GM19372 (cell line): ENCODE results near the gene DPH5.
"Not testable (repeated sequence)": the region's sequence is repeated elsewhere in the genome, so short reads cannot be mapped to it uniquely, and the experiment has no call there.

Experiments
- ATAC-seq: cut with Tn5 transposase; IDR thresholded peaks from one replicate; pipeline ENCODE4 v1.9.1; 2021; ENCODE audit warnings: mild to moderate bottlenecking, low read depth, moderate library complexity; ENCODE audit not compliant: unreplicated experiment

The DPH5 gene

DNA sequence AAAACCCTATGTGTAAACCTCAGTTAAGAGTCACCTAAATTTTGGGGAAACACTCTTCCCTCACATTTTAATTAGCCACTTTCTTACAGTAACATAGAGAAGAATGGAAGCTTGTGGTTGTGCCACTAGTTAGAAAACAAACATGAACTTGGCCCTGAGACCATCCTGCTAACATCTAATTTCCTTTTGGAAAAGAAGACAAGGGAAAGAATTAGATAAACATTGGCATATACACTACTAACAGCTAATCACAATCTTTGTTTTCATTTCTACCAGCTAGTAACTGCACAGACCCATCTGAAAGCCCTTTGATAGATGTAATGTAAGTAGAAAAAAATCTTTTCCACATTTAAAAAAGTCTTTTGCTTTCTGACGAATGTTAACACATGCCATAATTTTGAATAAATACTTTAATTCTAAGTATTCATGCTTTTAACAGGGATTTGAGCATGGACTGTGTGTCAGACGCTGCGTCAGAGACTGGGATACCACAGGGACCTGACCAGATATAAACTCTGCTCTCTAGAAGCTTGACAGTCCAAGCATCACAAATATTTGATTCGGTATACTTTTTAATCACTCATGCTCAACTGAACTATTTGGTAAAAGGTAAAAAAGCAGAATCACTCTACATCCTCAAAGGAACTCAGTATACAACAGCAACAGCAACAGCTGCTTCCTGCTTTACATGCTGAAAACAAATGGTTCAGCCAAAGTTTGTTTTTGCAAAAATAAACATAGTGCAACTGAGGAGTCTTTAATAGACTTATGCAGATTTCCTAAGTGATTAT is 30.2 kb downstream of the DPH5 start:
- no peak for ATAC-seq

DNA sequence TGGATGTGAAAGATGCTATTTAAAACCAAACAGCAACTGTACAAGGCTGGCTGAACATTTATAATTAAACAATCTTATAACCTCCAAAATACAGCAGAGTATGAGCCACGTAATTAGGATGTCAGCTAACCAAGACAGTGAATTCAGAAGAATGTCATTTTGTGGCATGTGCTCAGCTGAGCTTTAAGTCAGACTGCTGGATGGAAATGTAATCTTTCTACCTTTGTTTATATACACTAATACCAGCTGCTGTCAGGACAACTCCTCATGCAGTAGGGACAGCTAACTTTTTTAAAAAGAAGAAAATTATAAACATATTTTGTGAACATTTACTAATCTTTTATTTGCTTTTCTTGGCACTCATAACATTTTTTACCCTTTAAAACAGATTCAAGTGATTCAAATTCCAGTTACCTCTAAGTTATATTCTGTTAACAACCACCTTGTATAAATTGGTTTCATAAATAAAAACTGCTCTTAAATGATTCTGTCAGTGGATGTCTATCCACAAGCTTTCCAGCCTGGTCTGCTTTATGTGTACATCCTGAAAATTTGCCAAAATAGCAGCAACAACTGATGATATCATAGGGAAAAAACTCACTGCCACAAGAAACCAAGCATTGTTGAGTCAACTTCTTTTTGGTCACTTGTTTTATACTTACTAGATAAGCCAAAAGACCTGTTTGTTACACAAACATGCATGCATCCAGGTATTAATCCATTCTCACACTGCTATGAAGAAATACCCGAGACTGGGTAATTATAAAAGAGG is 36.1 kb downstream of the DPH5 start:
- ATAC-seq = no peak

DNA sequence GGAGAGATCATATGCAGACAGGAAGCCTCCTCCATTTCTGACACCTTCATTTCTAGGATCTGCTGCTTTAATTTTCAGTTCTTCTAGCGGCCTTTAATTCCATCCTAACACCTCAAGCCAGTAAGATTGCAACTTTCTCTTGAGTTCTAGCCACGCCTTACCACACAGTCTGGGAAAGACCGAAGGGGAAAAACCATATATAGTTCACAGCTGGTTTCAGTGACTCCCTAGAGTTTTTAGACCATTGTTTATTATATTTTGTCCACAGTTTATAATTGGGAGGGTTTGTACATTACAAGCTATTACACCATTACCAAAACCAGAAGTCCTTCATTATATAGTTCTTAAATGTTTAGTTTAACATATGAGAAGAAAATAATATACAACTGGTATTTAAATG is 37.5 kb downstream of the DPH5 start:
- ATAC-seq = no peak

DNA sequence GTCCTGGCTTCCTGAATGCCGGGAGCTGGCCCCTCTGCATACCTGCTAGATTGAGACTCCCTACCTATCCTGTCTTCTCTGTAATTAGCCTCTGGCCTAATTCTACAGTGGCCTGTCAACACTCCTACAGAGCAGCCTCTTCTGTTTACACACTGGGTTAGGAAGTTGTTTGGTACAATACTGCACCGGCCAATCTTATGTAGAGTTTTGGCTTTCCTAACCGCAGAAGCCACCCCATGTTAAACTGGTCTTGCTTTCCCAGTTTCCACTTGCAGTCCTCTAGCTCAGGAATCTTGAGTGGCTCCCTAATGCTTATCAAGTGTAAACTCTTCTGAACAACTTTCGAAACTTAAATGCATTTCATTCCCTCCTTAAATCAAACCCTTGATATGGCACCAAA is 42.8 kb downstream of the DPH5 start:
- ATAC-seq = no peak

DNA sequence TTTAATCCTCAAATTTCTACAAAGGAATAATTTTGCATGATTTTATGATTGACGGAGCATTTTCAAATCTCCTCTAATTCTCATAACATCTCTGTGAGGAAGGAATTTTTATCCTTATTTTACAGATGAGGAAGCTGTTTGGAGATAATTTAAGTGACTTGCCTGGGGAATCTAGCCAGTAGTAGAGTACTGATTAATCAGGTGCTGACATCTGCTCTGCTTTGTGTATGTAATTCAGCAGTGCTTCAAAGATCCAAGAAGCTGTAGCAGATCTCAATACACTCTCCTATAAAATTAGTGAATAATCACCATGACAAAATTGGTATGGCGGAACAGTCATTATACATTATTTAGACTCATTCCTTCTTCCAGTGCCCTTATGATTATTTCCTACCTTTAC is 46.0 kb downstream of the DPH5 start:
- no peak for ATAC-seq

DNA sequence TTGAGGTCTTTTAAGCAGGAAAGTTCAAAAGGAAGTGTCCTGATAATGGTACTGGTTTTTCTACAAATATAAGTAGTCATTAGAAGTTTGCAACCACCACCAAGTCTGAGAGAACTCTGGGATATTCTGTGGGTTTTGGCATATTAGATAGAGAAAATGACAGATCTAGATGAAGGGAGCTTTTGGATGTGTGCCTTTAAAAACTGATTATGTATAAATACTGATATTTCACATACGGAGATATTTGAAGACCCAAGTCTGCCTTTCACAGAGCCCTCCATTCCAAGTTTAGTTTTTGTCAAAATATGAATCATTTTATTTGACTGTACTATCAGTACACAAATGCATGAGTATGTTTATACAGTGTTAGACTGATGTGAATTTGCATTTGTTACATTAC is 48.6 kb downstream of the DPH5 start:
- no peak for ATAC-seq

DNA sequence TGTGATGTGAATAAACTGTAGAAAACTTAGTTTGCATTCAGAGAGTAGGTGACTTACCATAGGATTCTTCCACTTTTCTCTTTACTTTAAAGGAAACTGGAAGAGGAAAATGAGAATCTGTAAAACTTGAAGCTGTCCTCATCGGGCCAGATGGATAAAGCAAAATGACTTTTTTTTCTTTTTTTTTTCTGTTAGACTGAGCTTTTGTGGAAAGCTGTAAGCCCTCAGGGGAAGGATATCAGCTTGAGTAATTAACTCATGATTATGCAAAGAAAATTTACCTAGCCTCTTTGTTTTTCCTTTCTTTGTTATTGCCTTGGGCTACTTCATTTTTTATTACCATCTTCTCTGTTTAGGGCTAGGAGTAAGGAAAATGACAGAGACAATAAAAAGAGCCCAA is 53.4 kb downstream of the DPH5 start:
- no peak for ATAC-seq

DNA sequence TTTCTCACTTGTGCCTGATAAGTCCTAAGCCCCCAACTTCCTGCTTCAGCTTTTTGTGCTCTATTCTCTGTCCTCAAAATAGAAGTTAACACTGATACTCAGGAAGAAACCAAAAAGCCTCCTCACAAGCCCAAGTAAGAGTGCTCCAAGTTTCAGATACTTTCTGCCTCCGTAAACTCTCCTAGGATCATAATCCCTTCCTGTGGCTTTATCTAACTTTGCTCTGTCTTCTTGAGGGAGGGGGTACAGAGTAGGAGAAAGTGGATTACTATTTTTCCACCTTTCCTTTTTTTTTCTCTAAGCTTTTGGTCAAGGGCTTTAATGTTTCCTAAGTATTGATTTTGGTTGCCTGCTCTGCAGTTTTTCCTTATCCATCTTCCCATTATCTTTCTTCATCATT is 54.6 kb downstream of the DPH5 start:
- ATAC-seq = no peak

DNA sequence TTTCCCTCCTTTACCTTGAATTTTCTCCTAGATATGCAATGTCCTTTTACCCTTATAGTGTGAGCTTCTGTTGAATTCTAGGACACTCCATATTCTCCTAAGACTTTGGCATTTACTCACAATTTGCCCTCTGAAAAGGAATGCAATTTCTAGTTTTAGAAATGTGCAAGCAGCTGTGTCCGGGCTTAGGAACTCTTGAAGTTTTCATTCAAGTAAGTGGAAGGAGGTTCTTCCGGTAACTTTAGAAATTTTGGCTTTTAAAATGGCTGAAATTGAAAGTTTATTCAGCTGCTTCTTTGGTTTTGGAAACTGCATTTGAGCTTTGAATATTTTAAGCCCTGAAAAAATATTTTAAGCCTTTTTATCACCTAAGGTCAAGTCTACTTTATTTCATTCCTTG is 56.3 kb downstream of the DPH5 start:
- no peak for ATAC-seq

DNA sequence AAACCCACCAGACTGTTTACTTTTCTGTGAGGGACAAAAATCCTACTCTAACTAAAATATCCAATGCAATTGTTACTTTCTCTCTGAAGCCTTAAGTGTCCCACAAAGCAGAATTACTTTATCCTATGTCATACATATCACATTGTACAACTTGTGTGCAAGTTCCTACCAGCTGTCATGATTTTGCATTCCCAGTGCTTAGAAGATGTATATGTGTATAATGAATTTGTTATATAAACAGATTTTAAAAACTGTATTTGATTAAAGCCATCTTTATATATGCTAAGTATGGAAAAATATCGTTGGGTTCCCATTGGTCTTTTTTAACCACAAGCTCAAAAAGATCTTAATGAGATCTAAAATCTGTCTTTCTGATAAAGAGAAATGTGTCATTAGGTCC is 57.0 kb downstream of the DPH5 start:
- ATAC-seq = no peak

DNA sequence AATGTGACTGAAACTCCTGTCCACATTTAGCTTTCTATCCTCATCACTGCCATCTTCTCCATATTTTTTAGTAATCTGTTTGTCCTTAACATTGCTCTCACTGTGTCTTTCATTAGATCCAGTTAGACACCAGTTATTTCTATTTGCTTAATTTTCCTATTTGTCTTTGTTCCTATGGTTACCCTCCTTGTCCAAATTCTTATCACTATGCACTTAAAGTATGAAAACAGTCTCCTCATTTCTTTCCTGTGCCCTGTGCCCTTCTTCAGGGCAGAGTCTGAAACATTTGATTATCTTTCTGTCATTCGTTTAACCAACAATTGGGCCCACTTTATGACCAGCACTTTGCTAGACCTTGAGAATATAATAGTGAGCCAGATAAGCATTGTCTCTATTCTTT is 65.5 kb downstream of the DPH5 start:
- ATAC-seq = no peak

DNA sequence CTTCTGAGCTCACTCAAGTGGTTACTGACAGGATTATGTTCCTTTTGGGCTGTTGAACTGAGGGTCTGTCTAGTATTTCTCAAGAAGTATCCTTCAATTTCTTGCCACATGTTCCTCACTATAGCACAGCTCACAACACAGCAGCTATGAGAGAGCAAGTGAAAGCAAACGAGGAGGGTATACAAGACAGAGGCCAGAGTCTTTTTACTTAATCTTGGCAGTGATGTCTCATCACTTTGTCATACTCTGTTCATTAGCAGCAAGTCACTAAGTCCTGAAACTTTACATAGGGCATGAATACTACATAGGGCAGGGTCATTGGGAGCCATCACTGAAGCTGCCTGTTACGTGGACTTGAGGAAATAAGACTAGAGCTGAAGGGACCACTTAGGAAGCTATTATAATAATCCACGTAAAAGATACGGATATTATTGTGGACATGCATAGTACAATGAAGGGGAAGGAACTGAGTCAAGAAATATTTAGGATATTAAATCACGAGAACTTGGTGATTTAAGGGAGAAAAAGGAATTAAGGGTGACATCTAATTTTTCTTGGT is 66.0 kb downstream of the DPH5 start:
- ATAC-seq = no peak

DNA sequence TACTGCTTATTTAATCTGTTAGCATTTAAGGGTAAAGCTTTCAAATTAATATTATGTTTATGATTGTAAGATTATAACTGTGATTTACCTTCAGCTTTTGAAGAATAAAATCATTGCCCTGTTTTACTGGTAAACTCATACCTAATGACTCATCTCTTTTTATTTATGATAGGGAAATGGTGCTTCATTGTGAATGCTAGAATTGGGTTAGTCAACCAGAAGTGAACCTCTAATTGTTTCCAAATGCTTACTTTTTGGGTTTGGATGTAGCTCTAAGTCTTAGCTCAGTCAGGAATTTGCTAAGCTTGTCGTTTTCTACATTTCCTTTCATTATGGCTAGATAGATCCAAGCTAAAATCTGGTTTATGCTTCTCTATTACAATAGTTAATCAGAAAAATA is 70.3 kb downstream of the DPH5 start:
- ATAC-seq = no peak

DNA sequence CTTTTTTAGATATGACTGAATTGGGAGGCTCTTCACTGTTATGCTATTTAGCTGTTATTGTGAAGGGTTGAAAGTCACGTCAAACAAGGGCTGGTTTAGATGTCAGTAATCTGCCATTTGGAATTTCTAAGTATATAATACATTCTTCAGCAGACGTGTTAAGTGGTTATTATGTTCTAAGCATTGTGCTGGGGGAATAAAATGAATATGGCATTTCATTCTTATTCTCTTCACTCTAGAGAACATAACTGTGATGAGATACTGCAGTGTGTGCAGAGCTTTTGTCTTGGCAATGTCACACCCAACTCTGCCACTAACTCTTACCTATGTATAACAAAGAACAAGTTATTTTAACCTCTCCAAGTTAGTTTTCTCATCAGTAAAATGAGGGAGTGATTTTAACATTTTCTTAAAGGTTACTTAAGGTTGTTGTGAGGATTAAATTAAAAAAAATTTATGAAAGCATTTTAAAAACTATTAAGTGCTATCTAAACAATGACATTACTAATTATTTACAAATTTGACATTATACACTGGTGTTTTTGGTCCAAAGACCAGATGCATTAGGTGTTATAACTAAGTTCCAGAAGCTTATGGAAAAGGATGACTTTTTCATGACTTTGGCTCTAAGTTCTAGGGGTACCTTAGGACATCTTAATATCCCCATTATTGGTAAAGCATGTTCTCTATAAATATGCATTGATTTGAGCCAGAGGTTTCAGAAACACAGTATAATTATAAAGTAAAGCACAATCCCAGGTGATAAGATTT is 71.4 kb downstream of the DPH5 start:
- no peak for ATAC-seq

DNA sequence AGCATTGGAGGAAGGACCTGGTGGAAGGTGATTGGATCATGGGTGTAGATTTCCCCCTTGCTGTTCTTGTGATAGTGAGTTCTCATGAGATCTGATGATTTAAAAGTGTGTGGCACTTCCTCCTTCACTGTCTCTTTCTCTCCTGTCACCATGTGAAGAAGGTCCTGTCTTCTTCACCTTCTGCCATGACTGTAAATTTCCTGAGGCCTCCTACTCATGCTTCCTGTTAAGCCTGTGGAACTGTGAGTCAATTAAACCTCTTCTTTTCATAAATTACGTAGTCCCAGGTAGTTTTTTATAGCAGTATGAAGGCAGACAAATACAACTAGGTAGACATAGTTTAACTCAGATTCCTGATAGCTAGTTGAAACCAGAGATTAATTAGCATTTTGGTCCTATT is 72.6 kb downstream of the DPH5 start:
- ATAC-seq = not testable (repeated sequence)

DNA sequence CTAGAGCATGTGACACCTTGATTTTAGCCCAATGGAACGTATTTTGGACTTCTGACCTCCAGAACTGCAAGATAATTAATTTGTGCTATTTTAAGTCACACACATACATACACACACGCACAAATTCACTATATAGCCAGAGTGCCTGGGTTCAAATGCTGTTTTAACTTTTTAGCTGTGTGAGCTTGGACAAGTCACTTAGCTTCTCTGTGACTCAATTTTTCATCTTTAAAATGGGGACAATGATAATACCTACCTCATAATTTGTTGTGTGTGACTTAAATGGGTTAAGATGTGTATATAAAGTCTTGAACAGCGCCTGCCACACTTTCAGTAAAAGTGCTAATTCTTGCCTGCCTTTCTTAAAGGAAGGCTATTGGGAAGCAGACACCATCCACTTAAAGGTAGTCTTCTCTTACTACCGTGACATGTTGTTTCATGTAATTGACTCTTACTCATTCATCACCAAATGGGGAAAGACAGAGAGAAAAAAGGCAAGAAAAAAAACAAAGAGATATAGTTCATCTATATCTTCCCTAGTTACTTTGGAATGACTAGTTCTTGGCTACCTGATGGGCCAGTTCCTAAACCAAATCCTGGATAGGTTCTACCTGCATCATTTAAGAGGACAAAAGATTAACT is 73.4 kb downstream of the DPH5 start:
- no peak for ATAC-seq

DNA sequence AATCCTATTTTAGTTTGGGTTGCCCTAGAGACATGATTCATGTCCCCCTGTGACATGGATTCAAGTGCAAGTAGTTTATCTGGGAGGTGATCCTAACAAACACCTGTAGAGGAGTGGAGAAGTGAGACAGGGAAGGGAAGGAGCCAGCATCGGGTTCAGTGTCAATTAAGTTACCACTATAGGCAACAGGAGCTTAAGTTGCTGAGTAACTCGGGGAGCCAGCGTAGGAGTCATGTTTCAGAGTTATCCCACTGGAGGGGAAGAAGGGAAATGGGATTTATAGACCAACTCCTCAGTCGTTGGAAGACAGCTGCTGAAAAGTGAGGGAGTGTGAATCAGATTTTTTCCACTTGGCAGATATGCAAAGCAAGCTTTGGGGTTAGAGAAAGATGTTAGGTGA is 74.8 kb downstream of the DPH5 start:
- ATAC-seq = no peak

DNA sequence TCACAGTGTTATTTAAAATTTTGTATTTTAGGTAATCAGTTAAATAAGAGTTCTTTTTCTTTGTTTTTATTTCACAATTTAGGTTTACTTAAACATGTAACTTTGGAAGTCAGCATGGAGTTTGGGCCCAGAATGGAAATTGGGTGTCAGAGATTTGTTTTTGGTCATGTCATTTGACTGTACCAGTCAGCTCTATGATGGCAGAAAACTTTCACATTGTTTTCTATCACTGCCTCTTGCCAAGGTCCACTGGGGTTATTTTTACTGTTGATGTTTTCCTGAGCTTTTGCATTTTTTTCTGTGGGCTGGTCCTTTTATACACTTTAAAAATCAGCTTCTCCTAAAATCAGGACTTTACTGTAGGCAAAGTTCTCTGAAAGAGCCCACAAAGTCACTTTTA is 75.2 kb downstream of the DPH5 start:
- no peak for ATAC-seq

DNA sequence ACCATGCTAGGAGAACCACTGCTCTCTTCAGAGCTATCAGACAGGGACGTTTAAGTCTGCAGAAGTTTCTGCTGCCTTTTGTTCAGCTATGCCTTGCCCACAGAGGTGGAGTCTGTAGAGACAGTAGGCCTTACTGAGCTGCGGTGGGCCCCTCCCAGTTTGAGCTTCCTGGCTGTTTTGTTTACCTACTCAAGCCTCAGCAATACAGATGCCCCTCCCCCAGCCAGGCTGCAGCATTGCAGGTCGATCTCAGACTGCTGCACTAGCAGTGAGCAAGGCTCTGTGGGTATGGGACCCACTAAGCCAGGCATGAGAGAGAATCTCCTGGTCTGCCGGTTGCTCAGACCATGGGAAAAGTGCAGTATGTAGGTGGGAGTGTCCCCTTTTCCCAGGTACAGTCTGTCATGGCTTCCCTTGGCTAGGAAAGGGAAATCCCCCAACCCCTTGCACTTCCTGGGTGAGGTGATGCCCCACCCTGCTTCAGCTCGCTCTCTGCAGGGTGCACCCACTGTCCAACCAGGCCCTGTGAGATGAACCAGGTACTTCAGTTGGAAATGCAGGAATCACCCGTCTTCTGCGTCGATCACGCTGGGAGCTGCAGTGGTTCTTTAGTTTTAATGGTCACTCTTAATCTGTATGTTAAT is 75.9 kb downstream of the DPH5 start:
- not testable (repeated sequence) for ATAC-seq
